K562 (cell line): ENCODE measurements around the gene HYAL1. TPM values are rescaled to one million over a fixed set of nuclear protein-coding genes. Genes with fewer than 3 reads are reported as not detected.

Experiments used
- ARNT ChIP-seq, 2 experiments: fragments of 450-650 bp; IDR thresholded peaks; 2 replicates each; pipeline ENCODE4 v1.6.1; 2016; ENCODE audit warnings: mild to moderate bottlenecking in 1 of 2
- BRD9 ChIP-seq: fragments of 450-650 bp; IDR thresholded peaks from 2 replicates; pipeline ENCODE4 v1.6.1; 2018; ENCODE audit warnings: low read depth; ENCODE audit not compliant: partially characterized antibody
- EP300 ChIP-seq: IDR thresholded peaks from 2 replicates; pipeline ENCODE4 v1.6.1; 2012; ENCODE audit warnings: low read length, improper control_type of control experiment
- MCM7 ChIP-seq, 2 experiments: fragments of 450-650 bp; IDR thresholded peaks; 2 replicates each; pipeline ENCODE4 v1.6.1; 2016 to 2018
- NCOA4 ChIP-seq: fragments of 450-650 bp; IDR thresholded peaks from 2 replicates; pipeline ENCODE4 v1.6.1; 2018; ENCODE audit warnings: mild to moderate bottlenecking; ENCODE audit not compliant: partially characterized antibody
- TEAD1 ChIP-seq, 2 experiments: fragments of 450-650 bp in 1 of 2; sonication (generic) in 1 of 2; formaldehyde crosslinking; IDR thresholded peaks; 2 replicates each; pipeline versions ENCODE4 v1.4.0 to v1.8.0; 2020 to 2022; ENCODE audit warnings: mild to moderate bottlenecking in 2 of 2, missing genetic modification reagents in 1 of 2
- ZNF197 ChIP-seq: fragments of 200-800 bp; sonication (Bioruptor generic); IDR thresholded peaks from 2 replicates; pipeline ENCODE4 v1.6.1; 2016; ENCODE audit warnings: low read depth, missing genetic modification characterization, missing compliant biosample characterization
- ZNF212 ChIP-seq: fragments of 450-650 bp; formaldehyde crosslinking; IDR thresholded peaks from 2 replicates; pipeline ENCODE4 v1.4.0; 2020; ENCODE audit warnings: mild to moderate bottlenecking
- ZNF253 ChIP-seq: fragments of 250-450 bp; sonication (Bioruptor Pico); conservative IDR thresholded peaks from 2 replicates; pipeline ENCODE4 v1.6.1; 2021; ENCODE audit warnings: mild to moderate bottlenecking
- ZNF311 ChIP-seq: fragments of 250-450 bp; sonication (Bioruptor Pico); IDR thresholded peaks from 2 replicates; pipeline ENCODE4 v1.4.0; 2020; ENCODE audit warnings: mild to moderate bottlenecking, moderate library complexity
- ZNF431 ChIP-seq: sonication (generic); formaldehyde crosslinking; IDR thresholded peaks from 2 replicates; pipeline ENCODE4 v1.8.0; 2022; ENCODE audit warnings: mild to moderate bottlenecking, missing genetic modification reagents
- polyA plus RNA-seq, 8 experiments: library from polyadenylated mRNA; depleted of rRNA in 4 of 8; stranded (reverse) in 5 of 8; unstranded in 3 of 8; fragments of >200 nt; fragmentation: Nextera tagmentation in 2 of 8; fragmentation: Illumina TruSeq in 1 of 8; extraction: Ambion mirVana in 2 of 8; extraction: Trizol in 1 of 8; gene quantifications; 2 replicates each; pipeline versions ENCODE4 v1.2.1 to v1.2.3, GENCODE V29; 2011 to 2014; ENCODE audit warnings: inconsistent platforms in 1 of 8, missing spikeins in 1 of 8
- total RNA-seq, 7 experiments: library from RNA; depleted of rRNA in 6 of 7; stranded (reverse); fragments of >200 nt in 6 of 7; fragmentation: Illumina TruSeq in 2 of 7; extraction: Trizol in 2 of 7; gene quantifications; 2 replicates each; pipeline versions ENCODE4 v1.2.1 to v1.2.3, GENCODE V29; 2011 to 2021; ENCODE audit warnings: low replicate concordance in 1 of 7
- TF ChIP-seq, protein P1 (sequence below): fragments of 450-650 bp; IDR thresholded peaks from 2 replicates; pipeline ENCODE4 v1.6.1; 2017; ENCODE audit warnings: mild to moderate bottlenecking, moderate library complexity
- TF ChIP-seq, protein P2 (sequence below): sonication (generic); formaldehyde crosslinking; IDR thresholded peaks from 2 replicates; pipeline ENCODE4 v1.8.0; 2023; ENCODE audit warnings: mild to moderate bottlenecking, missing genetic modification reagents
- TF ChIP-seq, protein P3 (sequence below): IDR thresholded peaks from 2 replicates; pipeline ENCODE4 v1.6.1; 2012; ENCODE audit warnings: low read depth, low read length, improper control_type of control experiment, borderline replicate concordance
- TF ChIP-seq, protein P4 (sequence below): sonication (generic); formaldehyde crosslinking; IDR thresholded peaks from 2 replicates; pipeline ENCODE4 v1.8.0; 2022; ENCODE audit warnings: mild to moderate bottlenecking, missing genetic modification reagents
- TF ChIP-seq, protein P5 (sequence below): sonication (generic); formaldehyde crosslinking; IDR thresholded peaks from 2 replicates; pipeline ENCODE4 v1.8.1; 2023; ENCODE audit warnings: mild to moderate bottlenecking, missing genetic modification reagents
- TF ChIP-seq, protein P6 (sequence below), 2 experiments: fragments of 250-450 bp in 1 of 2; fragments of 450-650 bp in 1 of 2; sonication (Bioruptor Pico) in 1 of 2; IDR thresholded peaks; 2 replicates each; pipeline versions ENCODE4 v1.6.1 to v1.8.0; 2016 to 2021; ENCODE audit warnings: mild to moderate bottlenecking in 2 of 2, moderate library complexity in 2 of 2, missing compliant biosample characterization in 1 of 2, missing genetic modification characterization in 1 of 2

Gene HYAL1
- total and polyA plus RNA-seq, 9 of the 15 experiments (the other 6 are each of a cell fraction or from before 2014, with no cell fraction given): 1.4 to 8.5 (median 4.7) TPM

DNA sequence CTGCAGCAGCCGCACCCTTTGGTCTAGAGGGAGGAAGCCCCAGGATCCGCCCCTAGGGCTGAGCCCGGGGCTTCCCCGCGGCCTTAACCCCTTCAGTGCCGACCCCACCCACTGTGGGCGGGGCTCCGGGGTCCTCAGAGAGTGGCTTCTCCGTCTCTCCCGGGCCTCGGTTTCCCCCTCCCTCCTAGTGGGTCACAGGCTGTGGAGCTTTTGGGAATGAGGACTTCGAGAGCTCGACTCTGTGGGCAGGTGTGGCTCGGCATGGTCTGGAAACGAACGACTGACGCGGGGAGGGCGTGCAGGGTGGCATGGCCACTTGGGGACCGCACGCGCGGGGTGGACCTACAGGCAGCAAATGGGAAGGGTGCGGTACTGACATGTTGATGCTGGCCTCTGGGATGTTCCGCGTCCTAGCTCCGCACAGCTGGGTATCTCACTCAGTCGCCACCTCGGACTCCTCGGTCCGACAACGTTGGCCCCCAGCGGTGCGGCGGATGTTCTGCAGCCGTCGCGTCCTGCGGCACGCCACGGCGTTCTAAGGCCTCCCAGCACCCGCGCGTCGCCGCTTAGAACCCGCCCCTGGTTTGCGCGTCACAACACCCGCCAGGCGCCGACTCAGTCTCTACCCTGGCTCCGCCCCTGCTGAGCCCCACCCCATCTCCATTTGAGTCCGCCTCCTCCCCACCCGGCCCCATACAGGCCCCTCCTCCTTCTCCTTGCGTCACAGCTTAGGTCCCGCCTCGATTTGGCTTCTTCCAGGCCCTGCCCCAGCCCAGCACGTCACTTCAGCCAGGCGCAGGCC, 4.3 kb downstream of the HYAL1 start, which contains the start of the genes HYAL3 and NAA80 (continued):
- TF ChIP-seq NCOA4 (no peak), MCM7 (IDR thresholded peaks at IDR 0.05) (no peak), TEAD1 (CRISPR knock-in tag; IDR thresholded peaks at IDR 0.05) (no peak; a peak in 1 of 4 replicates), ZNF253 (CRISPR knock-in tag) (no peak), ZNF197 (no peak), ARNT (IDR thresholded peaks at IDR 0.05) (no peak), EP300 (no peak), ZNF212 (CRISPR knock-in tag) (no peak), BRD9 (no peak), ZNF311 (no peak), ZNF431 (CRISPR knock-in tag) (no peak)
- TF ChIP-seq, protein P1, sequence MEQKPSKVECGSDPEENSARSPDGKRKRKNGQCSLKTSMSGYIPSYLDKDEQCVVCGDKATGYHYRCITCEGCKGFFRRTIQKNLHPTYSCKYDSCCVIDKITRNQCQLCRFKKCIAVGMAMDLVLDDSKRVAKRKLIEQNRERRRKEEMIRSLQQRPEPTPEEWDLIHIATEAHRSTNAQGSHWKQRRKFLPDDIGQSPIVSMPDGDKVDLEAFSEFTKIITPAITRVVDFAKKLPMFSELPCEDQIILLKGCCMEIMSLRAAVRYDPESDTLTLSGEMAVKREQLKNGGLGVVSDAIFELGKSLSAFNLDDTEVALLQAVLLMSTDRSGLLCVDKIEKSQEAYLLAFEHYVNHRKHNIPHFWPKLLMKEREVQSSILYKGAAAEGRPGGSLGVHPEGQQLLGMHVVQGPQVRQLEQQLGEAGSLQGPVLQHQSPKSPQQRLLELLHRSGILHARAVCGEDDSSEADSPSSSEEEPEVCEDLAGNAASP: no peak
- TF ChIP-seq, protein P2, sequence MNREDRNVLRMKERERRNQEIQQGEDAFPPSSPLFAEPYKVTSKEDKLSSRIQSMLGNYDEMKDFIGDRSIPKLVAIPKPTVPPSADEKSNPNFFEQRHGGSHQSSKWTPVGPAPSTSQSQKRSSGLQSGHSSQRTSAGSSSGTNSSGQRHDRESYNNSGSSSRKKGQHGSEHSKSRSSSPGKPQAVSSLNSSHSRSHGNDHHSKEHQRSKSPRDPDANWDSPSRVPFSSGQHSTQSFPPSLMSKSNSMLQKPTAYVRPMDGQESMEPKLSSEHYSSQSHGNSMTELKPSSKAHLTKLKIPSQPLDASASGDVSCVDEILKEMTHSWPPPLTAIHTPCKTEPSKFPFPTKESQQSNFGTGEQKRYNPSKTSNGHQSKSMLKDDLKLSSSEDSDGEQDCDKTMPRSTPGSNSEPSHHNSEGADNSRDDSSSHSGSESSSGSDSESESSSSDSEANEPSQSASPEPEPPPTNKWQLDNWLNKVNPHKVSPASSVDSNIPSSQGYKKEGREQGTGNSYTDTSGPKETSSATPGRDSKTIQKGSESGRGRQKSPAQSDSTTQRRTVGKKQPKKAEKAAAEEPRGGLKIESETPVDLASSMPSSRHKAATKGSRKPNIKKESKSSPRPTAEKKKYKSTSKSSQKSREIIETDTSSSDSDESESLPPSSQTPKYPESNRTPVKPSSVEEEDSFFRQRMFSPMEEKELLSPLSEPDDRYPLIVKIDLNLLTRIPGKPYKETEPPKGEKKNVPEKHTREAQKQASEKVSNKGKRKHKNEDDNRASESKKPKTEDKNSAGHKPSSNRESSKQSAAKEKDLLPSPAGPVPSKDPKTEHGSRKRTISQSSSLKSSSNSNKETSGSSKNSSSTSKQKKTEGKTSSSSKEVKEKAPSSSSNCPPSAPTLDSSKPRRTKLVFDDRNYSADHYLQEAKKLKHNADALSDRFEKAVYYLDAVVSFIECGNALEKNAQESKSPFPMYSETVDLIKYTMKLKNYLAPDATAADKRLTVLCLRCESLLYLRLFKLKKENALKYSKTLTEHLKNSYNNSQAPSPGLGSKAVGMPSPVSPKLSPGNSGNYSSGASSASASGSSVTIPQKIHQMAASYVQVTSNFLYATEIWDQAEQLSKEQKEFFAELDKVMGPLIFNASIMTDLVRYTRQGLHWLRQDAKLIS: no peak
- TF ChIP-seq, protein P3, sequence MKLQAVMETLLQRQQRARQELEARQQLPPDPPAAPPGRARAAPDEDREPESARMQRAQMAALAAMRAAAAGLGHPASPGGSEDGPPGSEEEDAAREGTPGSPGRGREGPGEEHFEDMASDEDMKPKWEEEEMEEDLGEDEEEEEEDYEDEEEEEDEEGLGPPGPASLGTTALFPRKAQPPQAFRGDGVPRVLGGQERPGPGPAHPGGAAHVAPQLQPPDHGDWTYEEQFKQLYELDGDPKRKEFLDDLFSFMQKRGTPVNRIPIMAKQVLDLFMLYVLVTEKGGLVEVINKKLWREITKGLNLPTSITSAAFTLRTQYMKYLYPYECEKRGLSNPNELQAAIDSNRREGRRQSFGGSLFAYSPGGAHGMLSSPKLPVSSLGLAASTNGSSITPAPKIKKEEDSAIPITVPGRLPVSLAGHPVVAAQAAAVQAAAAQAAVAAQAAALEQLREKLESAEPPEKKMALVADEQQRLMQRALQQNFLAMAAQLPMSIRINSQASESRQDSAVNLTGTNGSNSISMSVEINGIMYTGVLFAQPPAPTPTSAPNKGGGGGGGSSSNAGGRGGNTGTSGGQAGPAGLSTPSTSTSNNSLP: no peak
- TF ChIP-seq, protein P4, sequence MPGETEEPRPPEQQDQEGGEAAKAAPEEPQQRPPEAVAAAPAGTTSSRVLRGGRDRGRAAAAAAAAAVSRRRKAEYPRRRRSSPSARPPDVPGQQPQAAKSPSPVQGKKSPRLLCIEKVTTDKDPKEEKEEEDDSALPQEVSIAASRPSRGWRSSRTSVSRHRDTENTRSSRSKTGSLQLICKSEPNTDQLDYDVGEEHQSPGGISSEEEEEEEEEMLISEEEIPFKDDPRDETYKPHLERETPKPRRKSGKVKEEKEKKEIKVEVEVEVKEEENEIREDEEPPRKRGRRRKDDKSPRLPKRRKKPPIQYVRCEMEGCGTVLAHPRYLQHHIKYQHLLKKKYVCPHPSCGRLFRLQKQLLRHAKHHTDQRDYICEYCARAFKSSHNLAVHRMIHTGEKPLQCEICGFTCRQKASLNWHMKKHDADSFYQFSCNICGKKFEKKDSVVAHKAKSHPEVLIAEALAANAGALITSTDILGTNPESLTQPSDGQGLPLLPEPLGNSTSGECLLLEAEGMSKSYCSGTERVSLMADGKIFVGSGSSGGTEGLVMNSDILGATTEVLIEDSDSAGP: no peak; the same call in 1 of the 2 replicates
- TF ChIP-seq, protein P5, sequence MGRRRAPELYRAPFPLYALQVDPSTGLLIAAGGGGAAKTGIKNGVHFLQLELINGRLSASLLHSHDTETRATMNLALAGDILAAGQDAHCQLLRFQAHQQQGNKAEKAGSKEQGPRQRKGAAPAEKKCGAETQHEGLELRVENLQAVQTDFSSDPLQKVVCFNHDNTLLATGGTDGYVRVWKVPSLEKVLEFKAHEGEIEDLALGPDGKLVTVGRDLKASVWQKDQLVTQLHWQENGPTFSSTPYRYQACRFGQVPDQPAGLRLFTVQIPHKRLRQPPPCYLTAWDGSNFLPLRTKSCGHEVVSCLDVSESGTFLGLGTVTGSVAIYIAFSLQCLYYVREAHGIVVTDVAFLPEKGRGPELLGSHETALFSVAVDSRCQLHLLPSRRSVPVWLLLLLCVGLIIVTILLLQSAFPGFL: no peak
- TF ChIP-seq, protein P6, sequence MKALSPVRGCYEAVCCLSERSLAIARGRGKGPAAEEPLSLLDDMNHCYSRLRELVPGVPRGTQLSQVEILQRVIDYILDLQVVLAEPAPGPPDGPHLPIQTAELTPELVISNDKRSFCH (CRISPR knock-in tag; IDR thresholded peaks at IDR 0.05): no peak
- TF ChIP-seq, protein P6 (tag; IDR thresholded peaks at IDR 0.05): no peak; the same call in 1 of the 2 replicates
